Measurements from ENCODE around the gene PRKCE.
"Not testable (repeated sequence)": the region's sequence is repeated elsewhere in the genome, so short reads cannot be mapped to it uniquely, and the experiment has no call there.

PRKCE gene

GRCh38 chr2:45871541-45871940, 220.1 kb downstream of the PRKCE start:
- H3K27ac ChIP-seq, result no peak overlapping the region
- no peak for DNase-seq (ENCODE audit: low read depth, low spot score)

DNA sequence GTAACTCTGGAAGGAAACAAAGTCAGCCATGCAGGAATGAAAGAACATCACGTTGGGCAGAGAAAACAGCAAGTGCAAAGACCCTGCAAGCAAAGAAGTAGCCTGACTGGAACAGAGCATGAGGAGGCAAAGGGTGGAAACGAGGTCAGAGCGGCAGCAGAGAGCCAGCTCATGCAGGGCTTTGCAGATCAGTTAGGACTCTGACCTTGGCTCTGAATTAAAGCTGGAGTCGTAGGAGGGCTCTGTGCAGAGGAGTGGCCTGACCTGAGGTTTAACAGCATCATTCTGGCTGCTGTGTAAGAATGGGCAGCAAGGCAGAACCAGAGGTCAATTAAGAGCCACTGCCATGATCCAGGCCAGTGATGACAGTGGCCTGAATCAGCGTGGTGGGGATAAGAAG, 220.7 kb downstream of the PRKCE start:
- DNase-seq (ENCODE audit: low read depth, low spot score), result no peak

DNA sequence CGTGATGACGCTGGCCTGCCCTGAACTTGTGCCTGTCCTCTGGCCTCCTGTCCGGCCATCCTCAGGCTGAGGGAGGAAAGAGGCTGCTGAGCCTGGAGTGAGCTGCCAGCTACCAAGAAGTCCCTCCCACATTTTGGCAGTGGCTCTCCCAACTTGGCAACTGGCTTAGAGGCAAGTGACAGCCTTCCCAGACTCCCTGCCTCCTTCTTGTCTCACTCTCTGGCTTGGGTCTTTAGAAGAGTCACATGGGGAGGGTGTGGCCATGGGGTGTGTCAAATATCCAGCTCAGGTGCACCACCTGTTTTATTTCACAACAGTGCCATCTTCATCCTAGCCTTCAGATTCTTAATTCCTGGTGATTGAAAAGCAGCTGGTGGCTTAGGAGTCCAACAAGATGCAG, 222.9 kb downstream of the PRKCE start:
- DNase-seq (ENCODE audit: low read depth, low spot score), result no peak
- H3K27ac ChIP-seq, result no peak overlapping the region

More for the DNA sequence above, 220.7 kb downstream of the PRKCE start:
- H3K27ac ChIP-seq, result no peak overlapping the region

GRCh38 chr2:45876611-45877010, 225.1 kb downstream of the PRKCE start:
- DNase-seq (ENCODE audit: low read depth, low spot score), result no peak
- H3K27ac ChIP-seq, result no peak overlapping the region

DNA sequence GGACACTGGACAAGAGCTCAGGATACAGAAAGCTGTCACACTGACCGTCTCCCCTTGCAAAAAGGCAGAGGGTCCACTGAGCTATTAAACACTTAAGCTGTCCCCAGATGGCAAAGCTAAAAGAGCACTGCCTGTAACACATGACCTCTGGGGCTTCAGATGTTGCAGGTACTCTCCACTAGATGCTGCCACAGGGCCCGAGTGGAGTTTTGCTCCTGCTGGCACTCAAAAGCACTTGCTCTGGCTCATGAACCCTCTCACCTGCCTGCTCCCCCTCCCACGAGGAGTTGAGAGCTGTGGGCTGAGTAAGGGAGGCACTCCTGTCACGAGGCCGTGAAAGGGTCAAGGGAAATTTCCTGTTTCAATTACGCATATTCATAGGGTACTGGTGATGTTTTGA, 227.9 kb downstream of the PRKCE start:
- no peak overlapping the region for H3K27ac ChIP-seq
- DNase-seq (ENCODE audit: low read depth, low spot score), result no peak

DNA sequence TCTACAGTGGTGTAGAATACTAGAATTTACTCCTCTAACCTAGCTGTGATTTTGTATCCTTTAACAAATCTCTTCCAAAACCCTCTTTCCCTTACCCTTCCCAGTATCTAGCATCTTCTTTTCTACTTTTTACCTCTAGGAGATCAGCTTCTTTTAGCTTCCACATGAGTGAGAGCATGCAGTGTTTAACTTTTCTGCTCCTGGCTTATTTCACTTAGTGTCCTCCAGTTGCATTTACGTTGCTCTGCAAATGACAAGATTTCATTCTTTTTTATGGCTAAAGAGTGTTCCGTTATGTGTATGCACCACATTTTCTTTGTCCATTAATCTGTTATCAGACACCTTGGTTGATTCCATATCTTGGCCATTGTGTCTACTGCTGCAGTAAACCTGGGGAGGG, 228.5 kb downstream of the PRKCE start:
- no peak for DNase-seq (ENCODE audit: low read depth, low spot score)
- H3K27ac ChIP-seq, result no peak overlapping the region

- DNase-seq (ENCODE audit: low read depth, low spot score), result no peak
- H3K27ac ChIP-seq, result no peak overlapping the region
Measured at GRCh38 chr2:45881970-45882581, 230.6 kb downstream of the PRKCE start.

DNA sequence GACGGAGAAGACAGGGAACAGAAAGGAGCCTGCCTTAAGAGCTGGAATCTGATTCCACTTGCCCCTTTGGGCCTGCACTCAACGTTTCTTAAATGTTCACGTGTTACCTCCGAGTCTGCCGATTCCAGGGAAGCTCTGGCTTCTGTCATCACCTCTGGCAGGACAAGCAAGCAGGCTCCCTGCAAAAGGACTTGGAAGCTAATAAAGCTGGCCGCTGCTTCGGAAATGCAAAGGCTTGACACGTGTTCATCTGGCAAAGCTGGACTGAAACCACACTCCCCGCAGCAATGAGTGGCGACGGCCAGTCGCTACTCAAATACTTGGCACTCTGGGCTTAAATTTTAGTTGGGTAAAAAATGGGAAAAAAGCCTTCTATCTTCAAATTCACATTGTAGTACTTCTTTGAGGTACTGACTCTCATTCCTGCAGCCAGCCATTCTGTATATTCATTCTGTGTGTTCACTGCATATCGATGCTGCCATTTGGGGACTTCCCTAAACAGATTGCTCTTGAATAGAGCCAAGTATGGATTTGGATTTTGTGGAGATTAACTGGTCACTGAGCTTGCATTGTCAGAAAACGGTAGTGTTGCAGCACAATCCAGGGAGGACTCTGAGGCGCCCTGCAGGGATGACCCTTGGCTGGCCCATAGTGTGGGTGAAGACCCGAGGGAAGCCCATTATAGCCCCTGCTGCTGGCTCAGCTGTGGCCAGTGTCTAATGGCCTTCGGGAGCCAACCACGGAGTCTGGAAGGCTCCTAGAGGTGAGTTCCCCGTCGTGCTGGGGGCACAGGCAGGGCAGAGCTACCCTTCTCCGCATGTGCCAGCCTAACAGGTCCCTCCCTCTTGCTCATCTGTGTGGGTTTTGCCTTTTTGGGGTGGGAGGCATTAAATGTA, 231.5 kb downstream of the PRKCE start:
- DNase-seq (ENCODE audit: low read depth, low spot score), result no peak

GRCh38 chr2:45883603-45884000, 232.1 kb downstream of the PRKCE start:
- no peak overlapping the region for H3K27ac ChIP-seq
- DNase-seq (ENCODE audit: low read depth, low spot score), result no peak

More for the DNA sequence above, 231.5 kb downstream of the PRKCE start:
- no peak overlapping the region for H3K27ac ChIP-seq

GRCh38 chr2:45884126-45884525, 232.7 kb downstream of the PRKCE start:
- H3K27ac ChIP-seq, result no peak overlapping the region
- DNase-seq (ENCODE audit: low read depth, low spot score), result no peak

DNA sequence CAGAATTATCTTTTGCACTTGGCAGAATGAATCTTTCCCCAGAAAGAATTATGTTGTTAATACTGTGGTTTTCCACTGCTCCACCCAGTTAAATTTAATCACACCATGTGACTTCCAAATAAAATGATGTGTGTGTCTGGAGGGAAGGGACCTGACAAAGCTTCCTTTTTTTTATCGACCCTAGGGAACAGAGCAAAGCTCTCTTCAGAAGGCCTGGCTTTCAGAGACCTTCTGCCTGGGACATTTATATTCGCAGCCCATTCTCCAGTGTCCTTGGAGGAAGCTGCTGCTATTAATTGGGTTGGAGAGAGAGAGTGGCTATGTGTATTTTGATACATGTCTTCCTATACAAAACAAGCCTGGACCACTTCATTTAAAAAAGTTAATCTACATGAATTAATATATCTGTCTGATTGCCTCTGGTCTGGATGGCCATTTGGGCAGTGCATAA, 233.7 kb downstream of the PRKCE start:
- no peak overlapping the region for H3K27ac ChIP-seq
- DNase-seq (ENCODE audit: low read depth, low spot score), result no peak

GRCh38 chr2:45886171-45886663, 234.7 kb downstream of the PRKCE start:
- H3K27ac ChIP-seq, result no peak overlapping the region

GRCh38 chr2:45888167-45888566, 236.7 kb downstream of the PRKCE start:
- no peak overlapping the region for H3K27ac ChIP-seq
- no peak for DNase-seq (ENCODE audit: low read depth, low spot score)

More at GRCh38 chr2:45886171-45886663, 234.7 kb downstream of the PRKCE start:
- no peak for DNase-seq (ENCODE audit: low read depth, low spot score)

DNA sequence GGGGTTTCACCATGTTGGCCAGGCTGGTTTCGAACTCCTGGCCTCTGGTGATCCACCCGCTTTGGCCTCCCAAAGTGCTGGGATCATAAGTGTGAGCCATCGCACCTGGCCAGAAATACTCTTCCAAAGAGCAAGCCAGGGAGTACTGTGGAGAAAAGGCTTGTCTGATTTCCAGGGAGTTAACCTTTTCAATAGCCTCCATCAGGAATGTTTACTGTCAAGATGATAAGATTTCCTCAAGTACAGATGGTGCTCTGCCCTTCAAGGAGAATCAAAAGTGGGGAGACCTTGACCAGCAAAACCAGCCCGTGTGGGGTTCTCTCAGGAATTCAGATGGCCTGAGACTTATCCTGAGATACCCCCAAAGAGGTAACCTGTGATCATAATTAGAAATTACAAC, 237.2 kb downstream of the PRKCE start:
- no peak overlapping the region for H3K27ac ChIP-seq
- DNase-seq (ENCODE audit: low read depth, low spot score), result no peak

DNA sequence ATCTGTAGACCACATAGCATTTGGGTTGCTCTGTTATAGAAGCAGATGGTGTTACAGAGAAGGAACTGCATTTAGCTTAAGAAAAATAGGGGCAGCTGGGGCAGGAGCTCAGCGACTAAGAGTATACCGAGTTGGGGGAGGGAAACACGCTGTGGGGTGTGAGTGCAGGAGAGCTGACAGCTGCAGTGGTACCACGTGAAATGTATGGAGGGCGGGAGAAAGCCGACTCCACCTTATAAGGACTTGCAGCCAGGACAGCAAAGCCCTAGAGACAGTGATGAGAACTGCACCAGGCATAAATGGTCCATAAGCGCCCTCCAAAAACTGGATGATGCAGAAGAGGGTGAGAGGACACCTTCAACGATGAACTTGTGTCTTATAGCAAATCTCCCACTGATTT, 237.6 kb downstream of the PRKCE start:
- no peak overlapping the region for H3K27ac ChIP-seq
- no peak for DNase-seq (ENCODE audit: low read depth, low spot score)

- H3K27ac ChIP-seq, result no peak overlapping the region
- no peak for DNase-seq (ENCODE audit: low read depth, low spot score)
Measured at GRCh38 chr2:45889620-45890370, 238.3 kb downstream of the PRKCE start.

- DNase-seq (ENCODE audit: low read depth, low spot score); H3K27ac ChIP-seq: not testable (repeated sequence)
Measured at GRCh38 chr2:45890371-45890646, 238.8 kb downstream of the PRKCE start.

DNA sequence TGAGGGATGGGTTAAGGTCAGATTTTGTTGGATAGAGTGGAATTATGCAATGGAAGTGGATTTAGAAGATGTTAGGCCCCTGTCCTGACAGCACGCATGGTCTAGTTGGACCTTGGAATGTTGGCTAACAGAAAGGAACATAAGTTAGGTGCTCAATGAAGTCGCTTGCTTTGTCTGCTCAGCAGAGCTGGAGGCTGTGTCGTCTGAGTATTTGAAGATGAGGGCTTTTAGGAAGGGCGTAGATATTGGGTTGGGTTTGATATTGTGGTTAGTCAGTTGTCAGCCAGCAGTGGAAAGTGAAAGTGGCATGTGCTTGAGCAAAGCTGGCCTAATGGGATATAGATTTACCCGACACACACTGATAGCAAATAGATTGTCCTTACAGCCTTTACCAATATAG, 239.3 kb downstream of the PRKCE start:
- no peak overlapping the region for H3K27ac ChIP-seq
- no peak for DNase-seq (ENCODE audit: low read depth, low spot score)

- H3K27ac ChIP-seq, result no peak overlapping the region
- DNase-seq (ENCODE audit: low read depth, low spot score), result no peak
Measured at GRCh38 chr2:45891719-45892424, 240.4 kb downstream of the PRKCE start.

DNA sequence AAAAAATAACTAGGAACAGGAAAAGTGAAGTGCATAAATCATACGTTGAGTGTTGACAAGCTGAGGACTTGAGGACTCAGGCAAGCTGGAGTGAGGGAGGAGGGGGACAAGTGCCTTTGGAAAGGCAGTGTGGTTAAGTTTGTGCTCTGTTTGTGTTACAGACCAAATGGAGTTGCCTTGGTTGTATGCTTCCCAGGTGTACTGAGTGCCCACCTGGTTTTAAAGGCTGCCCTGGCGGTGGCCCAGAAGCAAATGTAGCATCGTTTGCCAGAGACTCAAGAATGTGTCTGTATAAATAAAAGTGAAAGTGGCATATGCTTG, 240.9 kb downstream of the PRKCE start:
- H3K27ac ChIP-seq, result no peak overlapping the region
- DNase-seq (ENCODE audit: low read depth, low spot score), result no peak
